WTC11 (cell line): ENCODE measurements around the gene FTCDNL1. TPM values are rescaled to one million over a fixed set of nuclear protein-coding genes. Genes with fewer than 3 reads are reported as not detected.

Experiments
- ATAC-seq: fragments of 200-7000 bp; cut with Tn5 transposase; 2 replicates; pipeline ENCODE4 v1.10.0; 2021; ENCODE audit warnings: mild to moderate bottlenecking, moderate library complexity
- CTCF ChIA-PET: fragments of 300-600 bp; sonication (Branson Sonifier 250); formaldehyde crosslinking; loops from one replicate; lab custom pipeline; 2021; ENCODE audit warnings: antibody characterized with exemption; lab: Charles Lee
- POLR2A ChIA-PET: fragments of 350-600 bp; sonication (Branson Sonifier 250); formaldehyde crosslinking; loops from one replicate; lab custom pipeline; 2021; ENCODE audit warnings: antibody characterized with exemption; lab: Charles Lee
- DNase-seq: peaks from one replicate; pipeline ENCODE4 v3.0.0; 2021; ENCODE audit warnings: low spot score
- H3K27ac Mint-ChIP-seq: 2 replicates; pipeline ENCODE4 v1.8.0; 2021; ENCODE audit warnings: mixed read lengths
- H3K27me3 Mint-ChIP-seq: 2 replicates; pipeline ENCODE4 v1.8.0; 2021; ENCODE audit warnings: low read depth, mild to moderate bottlenecking, moderate library complexity, mixed read lengths
- H3K36me3 Mint-ChIP-seq: 2 replicates; pipeline ENCODE4 v1.8.0; 2021; ENCODE audit warnings: mixed read lengths
- H3K4me1 Mint-ChIP-seq: 2 replicates; pipeline ENCODE4 v1.8.0; 2022; ENCODE audit warnings: mixed read lengths
- H3K4me3 Mint-ChIP-seq: 2 replicates; pipeline ENCODE4 v1.8.0; 2021; ENCODE audit warnings: mild to moderate bottlenecking, moderate library complexity, mixed read lengths
- H3K9me3 Mint-ChIP-seq: 2 replicates; pipeline ENCODE4 v1.8.0; 2021; ENCODE audit warnings: mixed read lengths
- AR ChIP-seq: fragments of 250-450 bp; sonication (Bioruptor Pico); IDR thresholded peaks from 2 replicates; pipeline ENCODE4 v1.9.0; 2021; ENCODE audit warnings: mild to moderate bottlenecking
- CREB1 ChIP-seq: sonication (generic); formaldehyde crosslinking; IDR thresholded peaks from 2 replicates; pipeline ENCODE4 v1.8.0; 2023; ENCODE audit warnings: mild to moderate bottlenecking, missing genetic modification reagents
- EMX1 ChIP-seq: fragments of 250-450 bp; sonication (Bioruptor Pico); IDR thresholded peaks from 2 replicates; pipeline ENCODE4 v1.8.0; 2021; ENCODE audit warnings: mild to moderate bottlenecking
- ETV6 ChIP-seq: sonication (generic); formaldehyde crosslinking; IDR thresholded peaks from 2 replicates; pipeline ENCODE4 v1.8.1; 2022; ENCODE audit warnings: mild to moderate bottlenecking, missing genetic modification reagents
- FOXP1 ChIP-seq: sonication (generic); formaldehyde crosslinking; IDR thresholded peaks from 2 replicates; pipeline ENCODE4 v1.8.0; 2022; ENCODE audit warnings: missing genetic modification reagents, mild to moderate bottlenecking, moderate library complexity, borderline replicate concordance
- GABPB1 ChIP-seq: sonication (generic); formaldehyde crosslinking; IDR thresholded peaks from 2 replicates; pipeline ENCODE4 v1.8.1; 2023; ENCODE audit warnings: mild to moderate bottlenecking, missing genetic modification reagents
- GRHL2 ChIP-seq: fragments of 250-450 bp; sonication (Bioruptor Pico); IDR thresholded peaks from 2 replicates; pipeline ENCODE4 v1.8.0; 2022; ENCODE audit warnings: mild to moderate bottlenecking, moderate library complexity; ENCODE audit not compliant: insufficient replicate concordance, severe bottlenecking
- HMGA2 ChIP-seq: fragments of 250-450 bp; sonication (Bioruptor Pico); IDR thresholded peaks from 2 replicates; pipeline ENCODE4 v1.4.0; 2021; ENCODE audit warnings: mild to moderate bottlenecking, moderate library complexity
- KAT7 ChIP-seq: sonication (generic); formaldehyde crosslinking; IDR thresholded peaks from 2 replicates; pipeline ENCODE4 v1.8.1; 2023; ENCODE audit warnings: missing genetic modification reagents, mild to moderate bottlenecking, borderline replicate concordance
- NFATC4 ChIP-seq: fragments of 250-450 bp; sonication (Bioruptor Pico); IDR thresholded peaks from 2 replicates; pipeline ENCODE4 v1.9.0; 2021; ENCODE audit warnings: mild to moderate bottlenecking
- PRDM15 ChIP-seq: sonication (generic); formaldehyde crosslinking; IDR thresholded peaks from 2 replicates; pipeline ENCODE4 v1.8.0; 2022; ENCODE audit warnings: missing genetic modification reagents
- RELA ChIP-seq: sonication (generic); formaldehyde crosslinking; IDR thresholded peaks from 2 replicates; pipeline ENCODE4 v1.8.1; 2022; ENCODE audit warnings: missing genetic modification reagents, mild to moderate bottlenecking, borderline replicate concordance
- SMAD3 ChIP-seq: sonication (generic); formaldehyde crosslinking; IDR thresholded peaks from 2 replicates; pipeline ENCODE4 v1.8.0; 2022; ENCODE audit warnings: missing genetic modification reagents, mild to moderate bottlenecking, borderline replicate concordance
- SMAD4 ChIP-seq: sonication (generic); formaldehyde crosslinking; IDR thresholded peaks from 2 replicates; pipeline ENCODE4 v1.8.0; 2022; ENCODE audit warnings: mild to moderate bottlenecking, missing genetic modification reagents
- SP1 ChIP-seq: sonication (generic); formaldehyde crosslinking; conservative IDR thresholded peaks from 2 replicates; pipeline ENCODE4 v1.8.1; 2022; ENCODE audit warnings: missing genetic modification reagents
- TEAD4 ChIP-seq: sonication (generic); formaldehyde crosslinking; IDR thresholded peaks from 2 replicates; pipeline ENCODE4 v1.8.0; 2022; ENCODE audit warnings: mild to moderate bottlenecking, missing genetic modification reagents
- ZNF121 ChIP-seq: sonication (generic); formaldehyde crosslinking; IDR thresholded peaks from 2 replicates; pipeline ENCODE4 v1.8.0; 2023; ENCODE audit warnings: missing genetic modification reagents
- ZNF396 ChIP-seq: fragments of 250-450 bp; sonication (Bioruptor Pico); IDR thresholded peaks from 2 replicates; pipeline ENCODE4 v1.8.0; 2021; ENCODE audit warnings: mild to moderate bottlenecking, moderate library complexity, borderline replicate concordance
- total RNA-seq: library from RNA; stranded (reverse); gene quantifications from 3 replicates; pipeline ENCODE4 v1.2.3, GENCODE V29; 2021
- TF ChIP-seq, protein P1 (sequence below): sonication (generic); formaldehyde crosslinking; IDR thresholded peaks from 2 replicates; pipeline ENCODE4 v1.8.1; 2023; ENCODE audit warnings: mild to moderate bottlenecking, missing genetic modification reagents, moderate library complexity
- TF ChIP-seq, protein P2 (sequence below): sonication (generic); formaldehyde crosslinking; IDR thresholded peaks from 2 replicates; pipeline ENCODE4 v1.8.0; 2022; ENCODE audit warnings: mild to moderate bottlenecking, missing genetic modification reagents

The FTCDNL1 gene
- total RNA-seq, 1 experiment from 2014 or later = 0.85 TPM

DNA sequence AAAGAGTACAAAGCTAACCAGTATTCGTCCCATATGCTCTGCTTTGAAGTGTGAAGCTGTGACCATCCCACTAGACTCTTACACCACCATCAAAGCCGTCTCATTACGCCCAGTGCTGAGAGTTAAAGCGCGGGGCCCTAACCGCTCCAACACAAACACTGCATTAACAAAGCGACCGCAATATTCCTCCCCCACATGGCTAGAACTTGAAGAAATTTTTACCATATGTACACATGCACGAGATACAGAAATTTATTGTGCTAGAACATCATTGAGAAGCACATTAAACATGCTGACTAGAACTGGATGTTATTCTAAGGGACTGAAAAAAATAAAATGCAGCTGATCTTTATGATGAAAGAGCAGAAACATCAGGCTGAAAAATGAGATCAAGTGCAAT, 20.5 kb downstream of the FTCDNL1 start:
- Mint-ChIP-seq H3K4me3 (no peak overlapping the region), H3K9me3 (peaks cover under 1% of the 10 kb centered on the region; the same call in 1 of the 2 replicates), H3K36me3 (no peaks in the 10 kb centered on the region)
- no peak for ATAC-seq
- POLR2A ChIA-PET = no interaction called here
- TF ChIP-seq CREB1 = no peak
- TF ChIP-seq SMAD3 (CRISPR knock-in tag) = no peak
- TF ChIP-seq KAT7 (CRISPR knock-in tag) = no peak
- TF ChIP-seq ZNF396 (CRISPR knock-in tag) = no peak
- TF ChIP-seq GABPB1 (CRISPR knock-in tag) = no peak
- TF ChIP-seq, protein P1, sequence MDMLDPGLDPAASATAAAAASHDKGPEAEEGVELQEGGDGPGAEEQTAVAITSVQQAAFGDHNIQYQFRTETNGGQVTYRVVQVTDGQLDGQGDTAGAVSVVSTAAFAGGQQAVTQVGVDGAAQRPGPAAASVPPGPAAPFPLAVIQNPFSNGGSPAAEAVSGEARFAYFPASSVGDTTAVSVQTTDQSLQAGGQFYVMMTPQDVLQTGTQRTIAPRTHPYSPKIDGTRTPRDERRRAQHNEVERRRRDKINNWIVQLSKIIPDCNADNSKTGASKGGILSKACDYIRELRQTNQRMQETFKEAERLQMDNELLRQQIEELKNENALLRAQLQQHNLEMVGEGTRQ (CRISPR knock-in tag) = no peak
- no peak for TF ChIP-seq SMAD4 (CRISPR knock-in tag)
- TF ChIP-seq NFATC4 (CRISPR knock-in tag) = no peak
- no peak for TF ChIP-seq AR (CRISPR knock-in tag)
- TF ChIP-seq EMX1 = no peak
- no peak for TF ChIP-seq HMGA2 (CRISPR knock-in tag)
- no peak for TF ChIP-seq ETV6 (CRISPR knock-in tag)
- TF ChIP-seq SP1 (CRISPR knock-in tag) = no peak
- no peak for TF ChIP-seq TEAD4 (CRISPR knock-in tag)
- no peak for TF ChIP-seq FOXP1 (CRISPR knock-in tag)
- no peak for TF ChIP-seq PRDM15 (CRISPR knock-in tag)
- TF ChIP-seq, all 79 proteins: peak for 0
- peaks cover 4% of the 10 kb centered on the region; the same call in 1 of the 2 replicates for H3K4me1 Mint-ChIP-seq
- H3K27me3 Mint-ChIP-seq = no peaks in the 10 kb centered on the region; the same call in 1 of the 2 replicates
- CTCF ChIA-PET = no interaction called here
- H3K27ac Mint-ChIP-seq = no peak overlapping the region
- no peak for DNase-seq

GRCh38 chr2:199829628-199830027, 21.4 kb downstream of the FTCDNL1 start:
- Mint-ChIP-seq H3K9me3 (peaks cover 5% of the 10 kb centered on the region; the same call in 1 of the 2 replicates), H3K4me3 (no peak overlapping the region), H3K27ac (no peak overlapping the region), H3K4me1 (peaks cover 4% of the 10 kb centered on the region; the same call in 1 of the 2 replicates), H3K36me3 (no peaks in the 10 kb centered on the region)
- DNase-seq = no peak
- CTCF ChIA-PET = no interaction called here
- ATAC-seq = no peak
- POLR2A ChIA-PET = no interaction called here
- TF ChIP-seq SP1 (CRISPR knock-in tag) (no peak), GRHL2 (CRISPR knock-in tag) (no peak), ZNF121 (CRISPR knock-in tag) (no peak), NFATC4 (CRISPR knock-in tag) (no peak), RELA (CRISPR knock-in tag) (no peak)
- TF ChIP-seq, protein P2, sequence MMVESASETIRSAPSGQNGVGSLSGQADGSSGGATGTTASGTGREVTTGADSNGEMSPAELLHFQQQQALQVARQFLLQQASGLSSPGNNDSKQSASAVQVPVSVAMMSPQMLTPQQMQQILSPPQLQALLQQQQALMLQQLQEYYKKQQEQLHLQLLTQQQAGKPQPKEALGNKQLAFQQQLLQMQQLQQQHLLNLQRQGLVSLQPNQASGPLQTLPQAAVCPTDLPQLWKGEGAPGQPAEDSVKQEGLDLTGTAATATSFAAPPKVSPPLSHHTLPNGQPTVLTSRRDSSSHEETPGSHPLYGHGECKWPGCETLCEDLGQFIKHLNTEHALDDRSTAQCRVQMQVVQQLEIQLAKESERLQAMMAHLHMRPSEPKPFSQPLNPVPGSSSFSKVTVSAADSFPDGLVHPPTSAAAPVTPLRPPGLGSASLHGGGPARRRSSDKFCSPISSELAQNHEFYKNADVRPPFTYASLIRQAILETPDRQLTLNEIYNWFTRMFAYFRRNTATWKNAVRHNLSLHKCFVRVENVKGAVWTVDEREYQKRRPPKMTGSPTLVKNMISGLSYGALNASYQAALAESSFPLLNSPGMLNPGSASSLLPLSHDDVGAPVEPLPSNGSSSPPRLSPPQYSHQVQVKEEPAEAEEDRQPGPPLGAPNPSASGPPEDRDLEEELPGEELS (CRISPR knock-in tag) = no peak
- TF ChIP-seq, all 79 proteins: peak for 0
- no peaks in the 10 kb centered on the region; the same call in 1 of the 2 replicates for H3K27me3 Mint-ChIP-seq
